Neutrophil (primary cell): ENCODE data around the gene PRXL2B.
A peak's percentile ranks its signal among the peaks of the same experiment; 100 is the strongest.

Experiments used
- H3K27ac ChIP-seq: fragments of 200-600 bp; sonication (generic); 2 replicates; pipeline ENCODE4 v1.5.1; 2016; ENCODE audit warnings: mild to moderate bottlenecking, moderate library complexity
- H3K27me3 ChIP-seq: fragments of 200-600 bp; sonication (generic); 2 replicates; pipeline ENCODE4 v1.6.0; 2016; ENCODE audit warnings: mild to moderate bottlenecking
- H3K36me3 ChIP-seq: fragments of 200-600 bp; sonication (generic); 2 replicates; pipeline ENCODE4 v1.5.1; 2017
- H3K4me1 ChIP-seq, 2 experiments: fragments of 200-600 bp in 1 of 2; sonication (generic) in 1 of 2; 1 replicate in 1 of 2; 2 replicates in 1 of 2; pipeline versions ENCODE4 v1.5.1 to v1.6.1; 2013 to 2016; ENCODE audit warnings: low read depth in 1 of 2, low read length in 1 of 2, mild to moderate bottlenecking in 1 of 2, moderate library complexity in 1 of 2; ENCODE audit not compliant: control insufficient read depth in 1 of 2, insufficient read depth in 1 of 2
- H3K4me3 ChIP-seq, 2 experiments: fragments of 200-600 bp in 1 of 2; sonication (generic) in 1 of 2; 1 replicate in 1 of 2; 2 replicates in 1 of 2; pipeline ENCODE4 v1.5.1; 2013 to 2016; ENCODE audit warnings: low read depth in 1 of 2, low read length in 1 of 2, mild to moderate bottlenecking in 1 of 2, moderate library complexity in 1 of 2
- H3K9me3 ChIP-seq: fragments of 200-600 bp; sonication (generic); 2 replicates; pipeline ENCODE4 v1.5.1; 2016
- CTCF ChIP-seq: fragments of 200-600 bp; sonication (generic); IDR thresholded peaks from 2 replicates; pipeline ENCODE4 v1.5.1; 2016; ENCODE audit warnings: antibody characterized with exemption

The PRXL2B gene

GRCh38 chr1:2611031-2611501, 24.5 kb downstream of the PRXL2B start:
- Histone ChIP-seq H3K36me3 (no peaks in the 10 kb centered on the region), H3K4me1 (no peaks in the 10 kb centered on the region), H3K27me3 (peaks cover 17% of the 10 kb centered on the region), H3K4me3 (peak overlapping the region in 1 of 2 experiments; percentile 25), H3K27ac (no peak overlapping the region), H3K9me3 (no peaks in the 10 kb centered on the region)
- TF ChIP-seq CTCF, result no peak

GRCh38 chr1:2611621-2612437, 25.3 kb downstream of the PRXL2B start:
- no peaks in the 10 kb centered on the region for H3K4me1 ChIP-seq
- no peak for TF ChIP-seq CTCF
- H3K27ac ChIP-seq, result no peak overlapping the region
- H3K36me3 ChIP-seq, result no peaks in the 10 kb centered on the region
- no peaks in the 10 kb centered on the region for H3K9me3 ChIP-seq
- H3K27me3 ChIP-seq, result peaks cover 22% of the 10 kb centered on the region
- no peak overlapping the region for H3K4me3 ChIP-seq

GRCh38 chr1:2612591-2613365, 26.2 kb downstream of the PRXL2B start:
- Histone ChIP-seq H3K27me3 (peaks cover 23% of the 10 kb centered on the region), H3K27ac (no peak overlapping the region), H3K4me3 (no peak overlapping the region), H3K36me3 (no peaks in the 10 kb centered on the region), H3K9me3 (no peaks in the 10 kb centered on the region), H3K4me1 (no peaks in the 10 kb centered on the region)
- TF ChIP-seq CTCF, result no peak

GRCh38 chr1:2614145-2614544, 27.6 kb downstream of the PRXL2B start:
- no peak for TF ChIP-seq CTCF
- Histone ChIP-seq H3K4me3 (no peak overlapping the region), H3K36me3 (no peaks in the 10 kb centered on the region), H3K27me3 (peaks cover 29% of the 10 kb centered on the region), H3K4me1 (no peaks in the 10 kb centered on the region), H3K27ac (no peak overlapping the region), H3K9me3 (no peaks in the 10 kb centered on the region)

GRCh38 chr1:2617971-2618470, 31.4 kb downstream of the PRXL2B start:
- peaks cover 36% of the 10 kb centered on the region for H3K27me3 ChIP-seq
- no peaks in the 10 kb centered on the region for H3K9me3 ChIP-seq

More at GRCh38 chr1:2617971-2618470, 31.4 kb downstream of the PRXL2B start:
- Histone ChIP-seq H3K36me3 (no peaks in the 10 kb centered on the region), H3K4me3 (no peak overlapping the region), H3K27ac (no peak overlapping the region), H3K4me1 (no peaks in the 10 kb centered on the region)
- TF ChIP-seq CTCF, result no peak
